Keratinocyte (primary cell): ENCODE measurements around the gene MRPS22. TPM values are rescaled to one million over a fixed set of nuclear protein-coding genes. Genes with fewer than 3 reads are reported as not detected.

ENCODE experiments used
- DNase-seq: peaks from one replicate; pipeline ENCODE4 v3.0.0-alpha.2; 2011; ENCODE audit warnings: low read depth, missing footprints, low spot score
- FAIRE-seq: peaks from 2 replicates; lab custom pipeline; 2011; peaks lifted over from hg19 to GRCh38; lab: Jason Lieb, UNC
- H2AFZ ChIP-seq: 2 replicates; pipeline ENCODE4 v1.6.0; 2012; ENCODE audit warnings: low read length, control low read depth, inconsistent platforms; ENCODE audit not compliant: control insufficient read depth
- H3K27ac ChIP-seq: 2 replicates; pipeline ENCODE4 v1.5.1; 2011; ENCODE audit warnings: low read length; ENCODE audit not compliant: control insufficient read depth, insufficient read depth
- H3K27me3 ChIP-seq: 3 replicates; pipeline ENCODE4 v1.6.0; 2011; ENCODE audit warnings: low read length; ENCODE audit not compliant: control insufficient read depth, insufficient read depth; ENCODE audit errors: extremely low read depth
- H3K36me3 ChIP-seq, 2 experiments: 2 replicates in 1 of 2; 3 replicates in 1 of 2; pipeline ENCODE4 v1.5.1; 2011; ENCODE audit warnings: low read length in 2 of 2, mild to moderate bottlenecking in 1 of 2; ENCODE audit not compliant: control insufficient read depth in 2 of 2, insufficient read depth in 2 of 2; ENCODE audit errors: extremely low read depth in 1 of 2
- H3K4me1 ChIP-seq: 3 replicates; pipeline ENCODE4 v1.5.1; 2011; ENCODE audit warnings: low read length; ENCODE audit not compliant: control insufficient read depth, insufficient read depth; ENCODE audit errors: extremely low read depth
- H3K4me2 ChIP-seq: 3 replicates; pipeline ENCODE4 v1.6.0; 2011; ENCODE audit warnings: low read depth, low read length; ENCODE audit not compliant: control insufficient read depth, insufficient read depth; ENCODE audit errors: extremely low read depth
- H3K4me3 ChIP-seq, 3 experiments: fragments of 200-600 bp in 1 of 3; sonication (generic) in 1 of 3; 2 replicates in 2 of 3; 3 replicates in 1 of 3; pipeline ENCODE4 v1.5.1; 2011 to 2016; ENCODE audit warnings: low read length in 3 of 3, mild to moderate bottlenecking in 3 of 3, control low read depth in 2 of 3, inconsistent platforms in 1 of 3, low read depth in 1 of 3, mixed read lengths in 1 of 3, mixed run types in 1 of 3, moderate library complexity in 1 of 3; ENCODE audit not compliant: control insufficient read depth in 2 of 3, insufficient read depth in 2 of 3; ENCODE audit errors: extremely low read depth in 1 of 3
- H3K79me2 ChIP-seq: 2 replicates; pipeline ENCODE4 v1.6.0; 2012; ENCODE audit warnings: low read length; ENCODE audit not compliant: control insufficient read depth, insufficient read depth
- H3K9ac ChIP-seq: 3 replicates; pipeline ENCODE4 v1.6.0; 2011; ENCODE audit warnings: low read length; ENCODE audit not compliant: control insufficient read depth, insufficient read depth; ENCODE audit errors: extremely low read depth
- H3K9me1 ChIP-seq: 3 replicates; pipeline ENCODE4 v1.6.0; 2011; ENCODE audit warnings: low read length; ENCODE audit not compliant: control insufficient read depth, insufficient read depth; ENCODE audit errors: extremely low read depth
- H3K9me3 ChIP-seq: 2 replicates; pipeline ENCODE4 v1.5.1; 2012; ENCODE audit warnings: low read depth, low read length; ENCODE audit not compliant: control insufficient read depth
- H4K20me1 ChIP-seq: 3 replicates; pipeline ENCODE4 v1.6.0; 2011; ENCODE audit warnings: low read length; ENCODE audit not compliant: control insufficient read depth, insufficient read depth; ENCODE audit errors: extremely low read depth
- CTCF ChIP-seq, 3 experiments: IDR thresholded peaks in 1 of 3; conservative IDR thresholded peaks in 1 of 3; optimal IDR thresholded peaks in 1 of 3; 2 replicates in 2 of 3; 3 replicates in 1 of 3; pipeline versions ENCODE3 to v1.5.1; 2011; ENCODE audit warnings: low read length in 3 of 3, mild to moderate bottlenecking in 3 of 3, moderate library complexity in 2 of 3, control low read depth in 1 of 3, inconsistent platforms in 1 of 3; ENCODE audit not compliant: insufficient read depth in 2 of 3; ENCODE audit errors: extremely low read depth in 1 of 3
- EZH2 ChIP-seq: IDR thresholded peaks from one replicate; pipeline ENCODE4 v1.6.1; 2012; ENCODE audit warnings: inconsistent platforms, mild to moderate bottlenecking, low read length, moderate library complexity
- dilution Hi-C: fragments of 300-500 bp; cut with MboI; formaldehyde crosslinking; loops from one replicate; pipeline ENCODE4 v1.7.0; 2020; ENCODE audit warnings: low sequenced_read_pairs; ENCODE audit not compliant: extremely low pct_ligation_motif_present
- polyA plus RNA-seq, 5 experiments: library from polyadenylated mRNA; depleted of rRNA in 3 of 5; stranded (reverse) in 3 of 5; stranded (forward) in 1 of 5; unstranded in 1 of 5; fragments of >200 nt; gene quantifications; 1 replicate in 1 of 5; 2 replicates in 3 of 5; 3 replicates in 1 of 5; pipeline versions ENCODE4 v1.2.1 to v1.2.3, GENCODE V29; 2011 to 2012; ENCODE audit warnings: missing spikeins in 2 of 5, low read depth in 1 of 5, low replicate concordance in 1 of 5

Gene MRPS22
- polyA plus RNA-seq, 1 donor (not counting 4 experiments of a cell fraction or from before 2014, with no cell fraction given) = 91.9 TPM

GRCh38 chr3:139299261-139300132, 44.3 kb upstream of the MRPS22 start:
- Histone ChIP-seq H3K27ac (no peak overlapping the region), H3K4me1 (peaks cover 20% of the 10 kb centered on the region), H3K27me3 (no peaks in the 10 kb centered on the region), H3K36me3 (no peaks in the 10 kb centered on the region), H3K9me3 (no peaks in the 10 kb centered on the region), H3K79me2 (no peaks in the 10 kb centered on the region), H3K4me3 (no peak overlapping the region), H2AFZ (no peak overlapping the region), H3K9ac (no peak overlapping the region), H3K4me2 (no peak overlapping the region), H3K9me1 (no peaks in the 10 kb centered on the region), H4K20me1 (no peaks in the 10 kb centered on the region)
- no peak for FAIRE-seq
- dilution Hi-C loops = loop anchor here (25.0 kb wide), 2 partner anchors 187 to 362 kb away; partner anchors contain the start of genes FOXL2 and FOXL2NB
- TF ChIP-seq EZH2 (no peak), CTCF (optimal IDR thresholded peaks at IDR 0.05 in 1 of 3, IDR thresholded peaks at IDR 0.05 in 1 of 3, conservative IDR thresholded peaks at IDR 0.05 in 1 of 3; ENCODE audit: extremely low read depth in 1 of 3, insufficient read depth in 2 of 3, low read length in 3 of 3) (no peak)
- DNase-seq = no peak

DNA sequence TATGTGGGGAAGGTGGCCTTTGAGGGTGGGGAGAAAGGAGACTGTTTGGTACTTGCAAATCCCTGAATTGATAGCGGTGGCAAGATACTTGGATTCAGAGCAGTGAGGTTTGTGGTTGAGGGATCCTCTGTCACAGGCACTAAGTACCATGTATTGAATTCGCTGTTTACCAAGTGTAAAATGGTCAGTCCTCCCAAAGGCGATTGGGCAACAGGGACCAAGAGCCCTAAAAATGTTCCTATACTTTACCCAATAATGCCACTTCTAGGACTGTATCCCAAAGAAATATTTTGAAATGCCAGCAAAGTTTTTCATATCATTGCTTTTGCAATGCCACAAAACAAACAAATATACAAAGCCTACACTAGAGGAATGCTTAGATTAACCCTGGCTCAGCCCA, 43.4 kb upstream of the MRPS22 start:
- DNase-seq (no peak), FAIRE-seq (no peak)
- H3K27ac ChIP-seq = no peak overlapping the region
- H3K9me1 ChIP-seq = no peaks in the 10 kb centered on the region
- H3K9ac ChIP-seq = no peak overlapping the region
- no peak overlapping the region for H3K4me3 ChIP-seq
- H3K27me3 ChIP-seq = no peaks in the 10 kb centered on the region
- H4K20me1 ChIP-seq = no peaks in the 10 kb centered on the region
- no peaks in the 10 kb centered on the region for H3K36me3 ChIP-seq
- H3K4me2 ChIP-seq = no peak overlapping the region
- TF ChIP-seq EZH2 (no peak), CTCF (optimal IDR thresholded peaks at IDR 0.05 in 1 of 3, IDR thresholded peaks at IDR 0.05 in 1 of 3, conservative IDR thresholded peaks at IDR 0.05 in 1 of 3; ENCODE audit: extremely low read depth in 1 of 3, insufficient read depth in 2 of 3, low read length in 3 of 3) (no peak)
- dilution Hi-C loops = loop anchor here (25.0 kb wide), 2 partner anchors 188 to 363 kb away; partner anchors contain the start of genes FOXL2 and FOXL2NB
- no peaks in the 10 kb centered on the region for H3K79me2 ChIP-seq
- no peak overlapping the region for H2AFZ ChIP-seq
- no peaks in the 10 kb centered on the region for H3K9me3 ChIP-seq
- peaks cover 20% of the 10 kb centered on the region for H3K4me1 ChIP-seq
